Fibroblast of mammary gland (primary cell): Measurements from ENCODE around the gene MAGI1.

ENCODE experiments used
- DNase-seq: peaks from one replicate; pipeline ENCODE4 v3.0.0-alpha.2; 2010; ENCODE audit warnings: low read depth
- H3K4me3 ChIP-seq: 2 replicates; pipeline ENCODE4 v1.5.1; 2011; ENCODE audit warnings: low read depth, mild to moderate bottlenecking, low read length, moderate library complexity; ENCODE audit not compliant: control insufficient read depth
- TF ChIP-seq, protein P1 (sequence below): conservative IDR thresholded peaks from 2 replicates; pipeline ENCODE4 v1.5.1; 2011; ENCODE audit warnings: low read depth, low read length, inconsistent platforms; ENCODE audit not compliant: control insufficient read depth, insufficient read depth

Gene MAGI1

DNA sequence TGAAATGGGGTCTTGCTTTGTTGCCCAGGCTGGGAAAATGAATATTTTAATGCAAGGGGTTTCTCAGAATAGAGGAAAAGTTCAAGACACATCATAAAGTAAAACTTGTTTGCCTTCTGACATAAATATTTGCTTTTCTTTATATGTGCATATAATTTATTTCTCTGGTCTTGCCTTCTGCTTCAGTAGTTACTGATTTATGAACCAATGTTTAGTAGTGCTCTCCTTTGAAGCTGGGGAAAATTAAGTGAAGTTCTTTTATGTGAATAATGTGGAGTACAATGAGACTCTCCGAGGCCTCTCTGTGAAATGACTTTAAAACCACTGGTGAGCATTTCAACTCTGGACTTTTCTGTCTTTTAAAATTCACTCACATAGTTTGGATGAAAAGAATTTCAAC, 55.6 kb downstream of the MAGI1 start:
- no peak for DNase-seq
- TF ChIP-seq, protein P1, sequence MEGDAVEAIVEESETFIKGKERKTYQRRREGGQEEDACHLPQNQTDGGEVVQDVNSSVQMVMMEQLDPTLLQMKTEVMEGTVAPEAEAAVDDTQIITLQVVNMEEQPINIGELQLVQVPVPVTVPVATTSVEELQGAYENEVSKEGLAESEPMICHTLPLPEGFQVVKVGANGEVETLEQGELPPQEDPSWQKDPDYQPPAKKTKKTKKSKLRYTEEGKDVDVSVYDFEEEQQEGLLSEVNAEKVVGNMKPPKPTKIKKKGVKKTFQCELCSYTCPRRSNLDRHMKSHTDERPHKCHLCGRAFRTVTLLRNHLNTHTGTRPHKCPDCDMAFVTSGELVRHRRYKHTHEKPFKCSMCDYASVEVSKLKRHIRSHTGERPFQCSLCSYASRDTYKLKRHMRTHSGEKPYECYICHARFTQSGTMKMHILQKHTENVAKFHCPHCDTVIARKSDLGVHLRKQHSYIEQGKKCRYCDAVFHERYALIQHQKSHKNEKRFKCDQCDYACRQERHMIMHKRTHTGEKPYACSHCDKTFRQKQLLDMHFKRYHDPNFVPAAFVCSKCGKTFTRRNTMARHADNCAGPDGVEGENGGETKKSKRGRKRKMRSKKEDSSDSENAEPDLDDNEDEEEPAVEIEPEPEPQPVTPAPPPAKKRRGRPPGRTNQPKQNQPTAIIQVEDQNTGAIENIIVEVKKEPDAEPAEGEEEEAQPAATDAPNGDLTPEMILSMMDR = no peak
- H3K4me3 ChIP-seq = no peak overlapping the region

DNA sequence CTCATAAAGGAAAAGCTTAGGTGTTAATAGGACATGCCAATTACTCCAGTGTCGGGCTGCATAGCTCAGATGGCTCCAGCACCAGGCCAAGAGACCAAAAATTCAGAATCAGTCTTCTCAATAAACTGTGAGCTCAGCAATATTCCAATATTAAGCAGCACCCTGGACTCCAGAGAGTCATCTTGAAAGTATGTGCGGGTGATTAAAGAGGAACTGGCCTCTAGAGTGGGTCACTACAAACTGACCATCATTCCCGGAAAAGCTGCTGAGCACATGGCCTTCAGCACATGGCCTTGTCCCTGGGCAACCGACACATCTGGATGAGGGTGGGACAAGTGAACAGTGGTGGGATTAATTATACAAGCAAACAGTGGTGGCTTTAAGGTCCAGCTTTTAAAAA, 59.0 kb downstream of the MAGI1 start:
- peak; percentile 80 for DNase-seq
- no peak overlapping the region for H3K4me3 ChIP-seq
- TF ChIP-seq, protein P1 = no peak

DNA sequence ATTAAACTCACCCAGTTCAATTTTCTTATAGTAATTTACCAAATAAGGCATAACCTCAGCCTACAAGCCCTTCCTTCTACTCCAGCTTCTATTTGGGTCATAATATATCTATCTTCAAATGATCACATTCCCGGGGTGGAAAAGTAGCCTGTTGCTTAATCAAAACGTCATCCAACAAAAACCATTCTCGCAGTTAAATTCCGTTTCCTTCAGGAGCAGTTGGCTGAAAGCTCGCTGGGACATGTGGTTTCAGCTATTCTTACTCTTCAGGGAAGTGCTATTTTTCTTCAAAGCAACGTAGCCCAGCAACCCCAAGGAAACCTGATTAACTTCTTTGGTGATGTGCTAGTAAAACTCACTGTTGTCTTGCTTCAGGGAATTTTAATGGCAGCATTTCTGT, 59.6 kb downstream of the MAGI1 start:
- TF ChIP-seq, protein P1 = no peak
- peak; percentile 93 for DNase-seq
- H3K4me3 ChIP-seq = no peak overlapping the region

DNA sequence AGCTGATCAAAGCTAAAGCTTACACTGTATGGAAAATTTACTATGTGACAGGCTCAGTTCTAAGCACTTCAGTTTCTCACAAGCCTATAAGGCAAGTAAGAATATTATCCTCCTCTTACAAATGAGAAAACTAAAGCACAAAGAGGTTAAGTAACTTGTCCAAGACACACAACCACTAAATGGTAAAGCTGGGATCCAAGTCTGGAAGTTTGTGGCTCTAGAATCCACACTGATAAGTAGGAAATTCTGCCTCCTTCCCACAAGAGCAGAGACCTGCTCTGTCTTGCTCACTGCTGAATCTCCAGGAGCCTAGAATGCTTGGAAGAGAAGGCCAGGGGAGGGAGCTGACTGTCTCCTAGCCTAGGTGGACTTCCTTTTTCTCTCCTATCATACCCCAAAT, 60.6 kb downstream of the MAGI1 start:
- no peak overlapping the region for H3K4me3 ChIP-seq
- no peak for DNase-seq
- TF ChIP-seq, protein P1 = no peak

DNA sequence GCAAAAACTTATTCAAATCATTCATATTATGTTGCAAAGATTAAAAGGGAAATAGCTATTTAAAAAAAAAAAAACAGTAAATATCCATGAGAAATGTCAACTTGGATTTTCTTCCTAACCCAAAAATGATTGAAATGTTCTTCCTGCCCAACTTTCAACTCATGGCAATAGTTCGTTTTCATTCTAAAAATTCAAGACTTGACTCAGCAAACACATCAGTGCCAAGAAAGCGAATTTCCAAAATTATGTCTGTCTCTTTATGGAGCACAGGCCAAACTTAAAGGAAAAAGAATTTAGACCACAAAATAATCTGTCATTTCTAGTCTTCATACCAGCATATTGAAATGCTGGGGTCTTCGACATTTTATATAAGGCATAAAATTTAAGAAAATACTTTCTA, 63.7 kb downstream of the MAGI1 start:
- DNase-seq = no peak
- H3K4me3 ChIP-seq = no peak overlapping the region
- TF ChIP-seq, protein P1 = no peak

DNA sequence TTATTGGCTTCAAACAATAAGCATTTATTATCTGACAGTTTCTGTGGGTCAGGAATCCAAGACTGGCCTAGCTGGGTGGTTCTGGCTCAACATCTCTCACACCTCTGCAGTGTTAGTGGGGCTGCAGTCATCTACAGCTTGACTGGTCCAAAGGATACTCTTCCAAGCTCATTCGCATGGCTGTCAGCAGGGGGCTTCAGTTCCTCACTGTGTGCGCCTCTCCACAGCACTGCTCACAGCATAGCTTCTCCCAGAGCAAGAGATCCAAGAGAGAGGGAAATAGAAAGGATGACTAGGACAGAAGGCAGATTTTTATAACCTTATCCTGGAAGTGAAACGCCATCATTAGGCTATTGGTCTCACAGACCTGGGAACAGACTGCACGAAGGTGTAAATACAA, 64.2 kb downstream of the MAGI1 start:
- H3K4me3 ChIP-seq = no peak overlapping the region
- peak; percentile 12 for DNase-seq
- TF ChIP-seq, protein P1 = peak; percentile 11

DNA sequence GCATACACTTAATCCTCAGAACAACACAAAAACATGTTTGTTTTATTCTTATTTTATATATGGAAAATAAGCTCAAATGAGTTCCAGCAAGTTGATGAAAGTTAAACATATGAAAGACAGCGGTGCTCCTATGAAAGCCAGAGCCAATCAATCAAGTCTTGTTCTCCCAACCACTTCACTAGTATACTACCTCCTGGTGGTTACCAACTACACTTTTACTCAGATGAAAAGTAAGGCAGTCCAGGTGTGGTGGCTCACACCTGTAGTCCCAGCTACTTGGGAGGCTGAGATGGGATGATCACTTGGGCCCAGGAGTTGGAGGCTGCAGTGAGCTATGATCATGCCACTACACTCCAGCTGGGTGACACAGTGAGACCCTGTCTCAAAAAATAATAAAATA, 66.0 kb downstream of the MAGI1 start:
- no peak overlapping the region for H3K4me3 ChIP-seq
- no peak for DNase-seq
- TF ChIP-seq, protein P1 = no peak
